HG02588 (cell line): ENCODE results near the gene MITF.

Experiments used
- ATAC-seq: cut with Tn5 transposase; IDR thresholded peaks from one replicate; pipeline ENCODE4 v1.9.1; 2021; ENCODE audit warnings: mild to moderate bottlenecking, moderate library complexity; ENCODE audit not compliant: unreplicated experiment

Gene MITF

DNA sequence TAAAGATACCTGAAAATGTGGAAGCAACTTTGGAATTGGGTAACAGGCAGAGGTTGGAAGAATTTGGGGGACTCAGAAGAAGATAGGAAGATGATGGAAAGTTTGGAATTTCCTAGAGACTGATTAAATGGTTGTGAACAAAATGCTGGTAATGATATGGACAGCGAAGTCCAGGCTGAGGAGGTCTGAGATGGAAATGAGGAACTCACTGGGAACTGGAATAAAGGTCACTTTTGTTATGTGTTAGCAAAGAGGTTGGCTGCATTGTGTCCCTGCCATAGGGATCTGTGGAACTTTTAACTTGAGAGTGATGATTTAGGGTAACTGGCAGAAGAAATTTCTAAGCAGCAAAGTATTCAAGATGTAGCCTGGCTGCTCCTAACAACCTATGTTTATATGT is 13.0 kb downstream of the MITF start:
- no peak for ATAC-seq

DNA sequence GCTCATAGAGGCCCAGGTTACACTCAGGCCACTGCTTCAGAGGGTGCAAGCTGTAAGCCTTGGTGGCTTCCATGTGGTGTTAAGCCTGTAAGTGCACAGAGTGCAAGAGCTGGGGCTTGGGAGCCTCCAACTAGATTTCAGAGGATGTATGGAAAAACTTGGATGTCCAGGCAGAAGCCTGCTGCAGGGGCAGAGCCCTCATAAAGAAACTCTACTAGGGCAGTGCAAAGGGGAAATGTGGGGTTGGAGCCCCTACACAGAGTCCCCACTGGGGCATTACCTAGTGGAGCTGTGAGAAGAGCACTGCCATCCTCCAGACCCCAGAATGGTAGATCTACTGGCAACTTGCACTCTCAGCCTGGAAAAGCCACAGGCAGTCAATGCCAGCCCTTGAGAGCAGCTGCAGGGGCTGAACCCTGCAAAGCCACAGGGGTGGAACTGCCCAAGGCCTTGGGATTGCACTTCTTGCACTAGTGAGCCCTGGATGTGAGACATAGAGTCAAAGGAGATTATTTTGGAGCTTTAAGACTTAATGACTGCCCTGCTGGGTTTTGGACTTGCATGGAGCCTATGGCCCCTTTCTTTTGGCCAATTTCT is 14.0 kb downstream of the MITF start:
- ATAC-seq, result no peak

DNA sequence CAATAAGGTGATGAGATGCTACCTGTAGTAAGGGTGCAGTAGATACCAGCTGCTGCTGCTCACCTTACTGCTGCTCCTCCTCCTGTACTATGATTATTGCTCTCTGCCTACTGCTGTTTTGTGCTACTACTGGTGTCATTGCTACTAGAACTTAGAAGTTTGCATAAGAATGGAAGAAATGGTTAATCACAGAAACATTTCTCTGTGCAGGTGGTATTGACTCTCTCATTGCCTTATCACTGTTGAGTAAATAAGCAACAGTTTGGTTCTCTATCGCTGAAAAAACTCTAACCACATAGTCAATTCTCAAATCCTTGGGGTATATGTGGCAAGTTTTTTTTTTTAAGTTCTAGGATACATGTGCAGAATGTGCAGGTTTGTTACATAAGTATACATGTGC is 16.5 kb downstream of the MITF start:
- ATAC-seq, result no peak

DNA sequence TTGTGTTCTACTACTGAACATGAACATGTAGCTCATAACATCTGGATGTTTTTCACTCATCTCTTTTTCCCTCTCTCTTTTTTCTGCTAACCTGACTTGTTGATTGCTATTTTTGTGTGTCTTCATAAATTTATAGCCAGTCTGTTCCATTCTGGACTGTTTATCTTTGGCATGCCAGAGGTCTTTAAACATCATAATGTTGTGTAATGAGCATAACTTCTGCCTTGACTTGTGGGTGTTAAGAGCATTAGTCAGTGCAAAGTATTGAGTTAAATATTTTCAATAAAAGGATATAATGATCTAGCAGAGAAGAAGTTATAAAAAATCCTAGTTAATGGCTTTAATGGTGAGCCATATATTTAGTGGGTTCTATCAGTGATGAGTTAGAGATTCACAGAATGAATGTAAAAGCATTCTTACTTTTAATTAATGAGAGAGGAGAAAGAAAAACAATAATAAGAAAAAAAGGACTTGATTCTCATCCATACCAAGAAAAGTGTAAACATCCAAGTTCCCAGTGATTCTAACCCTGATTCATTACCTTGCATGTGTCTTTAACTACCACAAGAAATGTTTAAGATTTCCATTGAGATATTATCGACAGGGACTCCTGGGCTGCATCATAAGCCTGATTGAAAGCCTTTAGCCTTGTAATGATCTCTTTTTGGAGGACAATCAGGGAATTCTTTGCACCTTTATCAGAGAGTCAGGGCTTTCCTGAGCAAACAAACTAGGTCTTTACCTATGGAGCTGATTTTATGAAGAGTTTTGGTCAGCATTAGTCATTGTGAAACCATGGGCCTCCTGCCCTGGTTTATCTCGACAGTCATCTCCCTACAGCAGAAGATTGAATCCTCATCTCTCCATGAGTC is 22.9 kb downstream of the MITF start:
- peak; percentile 56 for ATAC-seq

DNA sequence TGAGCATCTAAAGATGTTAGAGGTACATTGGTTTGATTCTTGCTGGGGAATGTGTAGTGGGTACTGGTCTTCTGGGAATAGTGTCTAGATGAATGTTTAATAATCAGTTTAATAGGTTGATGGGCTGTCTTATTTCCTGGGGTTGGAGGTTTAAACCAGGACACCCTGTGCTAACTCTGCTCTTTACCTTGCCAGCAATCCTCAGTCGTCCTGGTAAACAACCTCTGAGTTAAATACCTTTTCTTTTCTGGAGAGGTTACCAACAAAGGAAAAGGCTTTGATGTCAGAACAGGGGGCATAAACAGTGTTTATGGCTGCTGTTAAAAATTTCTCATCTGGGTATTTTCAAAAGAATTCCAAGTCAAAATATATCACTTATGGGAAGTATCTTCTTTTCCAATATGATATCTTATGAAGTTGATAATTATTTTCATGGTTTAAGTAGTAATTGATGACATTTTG is 23.5 kb downstream of the MITF start:
- no peak for ATAC-seq

DNA sequence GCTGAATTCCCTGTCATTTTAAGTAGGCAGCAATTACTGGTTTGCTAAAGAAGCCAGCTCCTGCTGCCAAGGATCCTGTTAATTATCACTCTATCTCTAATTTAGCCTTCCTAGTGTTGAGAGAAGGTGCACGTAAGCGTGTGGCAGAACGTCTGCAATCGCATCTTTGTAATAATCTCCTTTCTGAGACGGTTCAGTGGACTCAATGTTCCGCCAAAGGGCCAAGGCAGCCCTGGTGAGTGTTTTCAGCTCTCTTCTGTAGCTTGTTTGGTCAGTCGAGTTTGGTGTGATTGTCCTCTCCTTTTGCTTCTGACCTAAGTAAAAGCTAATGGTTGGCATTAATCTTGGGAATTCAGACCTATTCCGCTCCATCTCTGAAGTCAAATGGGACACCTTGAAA is 24.2 kb downstream of the MITF start:
- ATAC-seq, result no peak

DNA sequence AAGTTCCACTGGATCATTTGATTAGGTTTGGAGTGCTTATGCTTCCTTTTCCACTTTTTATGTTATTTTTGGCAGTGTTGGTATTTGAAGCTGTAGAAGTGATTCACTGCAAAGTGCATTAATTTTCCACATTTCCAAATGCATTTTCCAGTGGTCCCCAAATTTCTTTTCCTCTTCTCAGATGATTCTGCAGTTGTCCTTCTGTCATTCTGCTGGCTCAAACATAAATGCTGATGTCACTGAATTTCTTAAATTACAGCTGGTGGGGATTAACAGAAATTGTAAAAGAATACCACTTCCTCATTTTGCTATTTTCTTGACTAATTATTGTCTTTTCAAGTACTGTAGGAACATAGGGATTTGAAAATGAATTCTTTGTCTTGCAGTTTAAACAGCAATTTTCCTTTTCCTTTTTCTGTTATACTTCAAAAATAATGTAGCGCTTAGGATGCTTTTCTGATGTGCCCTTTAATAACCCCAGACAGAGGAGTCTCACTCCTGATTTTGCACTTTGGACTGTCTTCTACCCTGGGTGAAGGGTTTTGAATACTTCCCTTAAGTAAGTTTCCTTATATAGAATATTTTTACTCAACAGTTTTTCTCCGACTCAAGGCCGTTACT is 25.0 kb downstream of the MITF start:
- no peak for ATAC-seq

DNA sequence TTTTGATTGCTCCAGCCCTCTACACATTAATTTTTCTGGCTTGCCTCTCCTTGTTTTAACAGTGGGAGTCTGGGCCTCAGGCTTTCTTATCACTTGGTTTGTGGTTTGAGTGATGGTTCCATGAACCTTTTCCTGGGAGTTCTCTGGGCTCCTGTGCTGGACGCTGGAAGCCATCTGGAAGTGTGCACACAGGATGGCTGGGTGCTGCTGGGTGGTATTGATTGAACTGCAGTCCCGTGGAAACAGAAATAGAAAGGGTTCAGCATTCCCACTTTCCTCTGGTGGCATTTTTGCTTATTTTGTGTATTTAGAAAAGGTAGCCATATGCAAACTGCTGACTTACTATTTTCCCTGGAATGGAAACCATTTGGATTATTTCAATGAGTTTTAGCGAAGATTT is 25.6 kb downstream of the MITF start:
- ATAC-seq, result no peak

DNA sequence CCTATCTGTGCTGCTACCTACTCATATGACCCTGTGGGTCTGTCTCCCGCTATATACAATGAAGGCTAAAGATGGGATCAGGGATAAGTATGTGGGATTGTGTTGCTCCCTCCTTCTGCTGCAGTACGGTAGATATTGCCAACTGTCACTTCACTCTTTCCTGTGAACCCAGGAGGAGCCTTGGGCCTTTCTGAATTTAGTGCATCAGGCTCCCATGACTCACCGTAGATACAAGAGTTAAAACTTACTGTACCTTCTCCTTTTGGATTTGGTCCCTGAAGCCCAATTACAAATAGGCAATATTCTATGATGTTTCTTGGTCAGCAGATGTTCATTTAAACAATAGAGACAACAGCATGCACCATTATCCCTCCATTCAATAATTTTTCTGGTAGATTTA is 27.4 kb downstream of the MITF start:
- ATAC-seq, result no peak

DNA sequence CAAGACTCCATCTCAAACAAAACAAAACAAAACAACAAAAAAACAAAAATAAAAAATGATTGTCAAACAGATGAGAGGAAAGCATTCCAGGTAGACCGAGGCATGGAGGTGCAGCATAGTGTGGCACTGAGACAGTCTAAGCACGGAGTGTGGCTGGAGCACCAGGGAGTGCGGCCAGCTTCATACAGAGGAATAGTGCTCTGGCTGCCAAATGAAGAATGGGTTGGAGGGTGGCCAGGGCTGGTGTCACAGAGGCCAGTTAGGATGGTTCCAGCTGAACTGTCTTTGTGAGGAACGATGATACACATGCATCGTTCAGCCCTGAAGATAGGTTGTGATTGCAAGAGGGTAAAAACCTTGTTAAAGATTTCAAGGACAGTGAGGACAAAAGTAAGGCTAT is 28.3 kb downstream of the MITF start:
- no peak for ATAC-seq

DNA sequence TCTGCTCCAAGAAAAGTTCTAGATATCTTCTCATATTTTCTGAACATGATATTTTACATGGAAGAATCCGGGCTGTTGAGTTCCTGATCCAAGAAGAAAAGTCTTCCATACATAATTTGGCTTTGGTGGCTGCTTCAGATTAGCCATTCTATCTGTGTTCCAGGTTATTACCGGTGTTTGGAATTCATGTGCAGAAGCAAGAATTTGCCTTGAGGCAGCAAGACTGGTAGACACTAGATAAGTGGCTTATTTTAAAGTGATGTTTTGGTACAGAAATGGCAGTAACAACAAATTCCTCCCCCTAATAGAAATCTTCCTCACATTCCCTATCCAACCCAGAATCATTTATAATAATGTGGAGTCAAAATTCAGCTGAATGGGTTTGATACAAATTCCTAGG is 29.2 kb downstream of the MITF start:
- no peak for ATAC-seq

DNA sequence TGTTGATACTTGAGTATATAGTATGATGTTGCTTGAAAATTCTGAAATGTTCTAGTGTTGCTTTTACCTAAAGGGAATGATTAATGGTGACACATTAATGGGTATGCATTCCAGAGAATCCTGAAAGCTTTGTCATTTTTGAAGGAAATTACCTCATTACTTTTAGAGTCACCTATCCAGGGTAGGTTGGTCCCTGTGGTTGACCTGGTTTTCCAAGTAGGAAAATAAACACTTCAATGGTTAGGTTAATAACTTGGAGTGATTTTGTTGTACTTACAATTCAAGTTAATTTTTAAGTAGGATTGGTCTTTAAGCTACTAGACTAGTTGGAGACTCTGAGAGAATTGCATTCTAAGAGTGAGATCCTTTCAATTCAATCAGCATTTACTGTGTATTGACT is 31.0 kb downstream of the MITF start:
- ATAC-seq, result no peak

DNA sequence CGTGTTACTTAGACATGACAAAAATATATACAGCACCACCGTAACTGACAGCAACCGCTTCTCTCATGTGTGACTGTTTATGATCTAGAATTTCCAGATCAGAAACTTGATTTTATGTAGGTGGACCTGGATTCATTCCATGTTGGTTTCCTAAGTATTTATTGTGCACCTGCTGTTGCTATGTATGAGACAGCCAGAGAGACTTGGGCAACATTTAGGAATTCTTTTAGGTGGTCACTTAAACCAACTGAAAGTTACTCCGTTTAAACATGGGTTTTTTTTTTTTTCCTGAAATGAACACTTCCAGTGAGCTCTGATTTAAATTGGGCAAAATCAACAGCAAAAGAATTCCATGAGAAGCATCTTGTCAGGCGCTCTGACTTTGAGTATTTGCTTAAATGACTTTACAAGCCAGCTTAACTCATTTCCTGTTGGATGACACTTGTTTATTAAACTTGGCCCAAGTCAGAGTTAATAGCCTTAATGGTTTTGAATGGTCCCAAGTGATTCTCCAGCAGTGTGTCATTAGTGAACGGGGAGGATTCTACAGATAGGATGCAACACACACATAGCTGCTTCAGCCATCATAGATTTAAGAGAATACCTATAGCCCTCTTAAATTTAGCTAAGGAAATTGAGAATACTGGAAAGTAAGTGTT is 31.8 kb downstream of the MITF start:
- ATAC-seq, result no peak

DNA sequence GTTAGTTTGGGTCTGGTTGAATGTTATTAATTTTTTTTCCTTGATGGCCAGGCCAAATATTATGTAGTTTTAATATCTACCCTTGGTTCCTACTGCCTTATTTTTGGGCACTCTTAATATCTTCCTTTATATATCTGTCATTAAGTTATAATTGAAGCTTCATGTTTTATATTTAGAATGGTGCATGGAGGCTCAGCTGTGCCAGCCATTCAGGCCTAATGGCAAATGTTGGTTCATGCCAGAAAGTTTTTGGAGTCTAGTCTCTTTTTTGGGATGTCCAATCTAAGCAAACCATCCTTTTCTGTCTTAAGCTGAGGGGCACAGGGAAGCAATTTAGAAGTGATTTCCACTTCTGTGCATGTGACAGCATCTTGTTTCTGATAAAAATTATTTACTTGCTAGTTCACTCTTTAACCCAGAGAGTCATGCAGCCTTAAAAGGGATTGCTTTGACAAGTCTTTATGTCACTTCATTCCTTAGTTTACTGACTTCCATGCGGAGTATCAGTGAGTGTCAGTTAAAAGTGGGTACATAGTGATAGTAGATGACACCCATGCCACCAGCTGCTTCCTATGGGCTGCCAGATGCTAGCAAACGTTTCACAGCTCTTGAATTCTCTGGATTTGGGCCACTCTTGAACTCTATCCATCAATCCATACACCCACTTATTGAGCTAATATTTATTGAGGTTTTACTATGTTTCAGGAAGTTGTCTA is 33.0 kb downstream of the MITF start:
- ATAC-seq, result no peak

DNA sequence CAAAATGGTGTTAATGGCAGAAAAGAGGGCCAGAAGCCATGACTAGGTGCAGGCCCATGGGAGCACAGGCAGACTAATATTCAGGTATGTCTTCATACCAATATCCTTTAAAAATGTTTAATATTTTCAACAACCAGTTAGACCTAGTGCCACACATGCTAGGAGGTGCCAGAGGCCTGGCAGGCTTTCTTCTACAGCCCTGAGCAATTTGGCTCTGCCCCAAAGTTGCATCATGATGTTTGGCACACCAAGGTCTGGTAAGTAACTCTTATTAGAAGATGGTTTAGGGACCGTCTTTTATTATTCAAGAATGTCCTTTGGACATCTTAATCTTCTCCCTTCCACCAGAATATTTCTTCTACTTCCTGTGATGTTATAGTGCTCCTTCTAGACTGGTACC is 34.8 kb downstream of the MITF start:
- no peak for ATAC-seq

DNA sequence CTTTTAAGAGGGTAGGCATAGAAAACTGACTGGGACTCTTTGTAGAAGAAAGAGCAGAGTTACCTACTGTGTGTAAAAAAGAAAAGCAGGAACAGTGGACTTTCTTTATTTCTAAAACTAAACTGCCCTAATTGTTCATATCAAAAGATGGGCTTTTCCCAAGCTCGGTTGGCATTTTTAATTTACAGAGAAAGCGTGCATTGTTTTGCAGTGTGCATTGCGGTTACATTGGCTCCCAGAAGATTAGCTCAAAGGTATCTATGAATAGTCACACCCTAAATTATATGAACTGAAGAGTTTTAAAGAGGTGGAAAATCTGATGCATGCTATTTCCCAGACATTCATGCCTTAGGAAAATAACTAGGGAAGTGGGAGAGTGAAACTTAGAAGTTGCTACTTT is 36.5 kb downstream of the MITF start:
- ATAC-seq, result no peak

DNA sequence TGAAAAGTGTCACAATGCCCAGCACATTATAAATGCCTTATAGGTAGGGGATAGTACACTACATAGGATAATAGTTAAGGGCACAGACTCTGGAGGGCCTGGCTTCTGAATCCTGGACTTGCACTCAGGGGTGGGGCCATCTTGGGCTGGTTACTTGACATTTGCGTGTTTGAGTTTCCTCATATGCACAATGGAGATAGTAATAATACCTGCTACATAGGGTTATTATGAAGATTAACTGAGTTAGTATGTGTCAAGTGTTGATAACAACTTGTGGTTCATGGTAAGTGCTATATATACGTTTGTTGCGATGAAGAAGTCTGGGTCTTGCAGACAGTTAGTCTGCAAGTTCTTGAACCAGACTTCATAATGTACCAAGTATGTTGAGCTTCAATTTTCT is 37.0 kb downstream of the MITF start:
- no peak for ATAC-seq

DNA sequence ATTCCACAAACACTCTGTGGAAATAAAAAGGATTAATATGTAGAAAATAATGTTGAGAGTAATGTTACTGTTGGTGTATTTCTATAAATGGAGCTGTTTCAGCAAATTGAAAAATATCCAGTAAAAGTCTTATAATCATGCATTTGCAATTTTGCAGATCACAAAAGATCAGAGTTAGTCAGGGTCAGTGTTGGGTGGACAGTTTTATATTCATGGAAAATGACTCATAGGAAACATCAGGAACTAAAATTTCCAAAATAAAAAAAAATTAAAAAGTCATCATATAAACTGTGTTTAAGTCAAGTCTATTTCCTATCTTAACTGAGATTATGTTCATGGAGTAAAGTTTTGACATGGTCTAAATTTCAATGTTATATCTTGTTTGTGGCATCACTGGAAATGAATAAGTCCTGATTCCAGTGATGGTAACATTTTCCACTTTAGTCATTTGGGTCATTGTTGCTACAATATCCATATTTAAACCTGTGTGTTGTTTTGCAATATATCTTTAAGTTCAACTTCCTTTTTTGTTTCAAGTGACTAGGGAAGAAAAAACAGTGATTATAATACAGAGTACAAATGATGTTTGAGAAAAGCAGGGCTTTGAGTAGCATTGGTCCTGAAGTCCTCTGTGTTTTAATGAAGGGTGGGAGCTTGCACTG is 37.8 kb downstream of the MITF start:
- ATAC-seq, result no peak

DNA sequence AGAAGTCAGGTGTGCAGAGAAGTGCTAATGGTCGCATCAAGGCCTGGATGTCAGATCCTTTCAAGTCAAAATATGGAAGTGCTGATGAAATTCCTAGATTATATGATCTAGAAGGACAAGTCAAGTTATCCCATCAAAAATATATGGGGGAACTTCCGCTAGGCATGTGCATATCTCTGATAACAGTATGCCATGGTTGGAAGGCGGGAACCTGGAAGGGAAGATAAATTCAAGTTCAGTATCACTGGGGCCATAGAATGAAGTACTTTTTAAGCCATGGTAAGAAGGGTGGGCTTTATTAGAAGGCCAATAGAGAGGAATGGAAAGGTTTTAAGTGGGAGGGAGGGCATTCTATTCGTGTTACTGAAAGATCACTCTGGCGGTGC is 38.3 kb downstream of the MITF start:
- no peak for ATAC-seq

DNA sequence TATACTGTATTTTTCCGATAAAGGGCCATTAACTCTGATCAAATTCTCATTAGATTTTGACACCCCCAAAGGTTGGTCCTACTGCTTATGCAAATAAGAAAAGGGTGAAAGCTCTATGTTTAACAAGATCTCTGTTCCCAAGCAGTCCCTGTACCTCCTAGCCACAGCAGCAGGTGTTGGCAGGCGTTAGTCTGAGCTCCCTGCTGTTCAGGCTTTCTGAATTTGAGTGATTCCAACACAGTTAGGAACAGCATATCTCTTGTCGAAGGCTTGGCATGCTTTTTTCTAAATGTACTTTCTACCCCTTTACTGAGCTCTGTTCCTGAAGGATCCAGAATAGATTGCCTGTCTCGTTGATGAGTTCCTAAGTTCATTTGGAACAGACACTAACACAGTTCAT is 42.3 kb downstream of the MITF start:
- no peak for ATAC-seq
